SK-N-DZ (cell line): ENCODE results near the gene SETD3.

Experiments
- DNase-seq: peaks from one replicate; pipeline ENCODE4 v3.0.0-alpha.2; 2015; ENCODE audit warnings: low spot score

SETD3 gene

GRCh38 chr14:99460793-99461192 is 19.9 kb downstream of the SETD3 start:
- DNase-seq, result no peak

- no peak for DNase-seq
These were observed 21.1 kb downstream of the SETD3 start for GRCh38 chr14:99459481-99460100.

DNA sequence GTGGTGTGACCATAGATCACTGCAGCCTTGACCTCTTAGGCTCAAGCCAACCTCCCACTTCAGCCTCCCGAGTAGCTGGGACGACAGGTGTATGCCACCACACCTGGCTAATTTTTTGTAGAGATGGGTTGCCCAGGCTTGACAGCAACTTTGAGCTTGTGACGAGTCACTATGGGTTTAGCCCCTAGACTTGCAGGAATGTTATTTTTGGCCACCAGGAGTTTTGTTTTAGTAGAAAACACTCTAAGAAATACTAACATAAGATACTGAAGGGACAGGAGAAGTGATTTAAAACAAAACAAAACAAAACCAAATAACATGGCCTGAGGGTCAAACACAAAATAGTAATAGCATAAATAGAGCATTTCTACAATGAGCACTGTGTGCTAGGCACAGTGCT is 26.4 kb downstream of the SETD3 start:
- no peak for DNase-seq

DNA sequence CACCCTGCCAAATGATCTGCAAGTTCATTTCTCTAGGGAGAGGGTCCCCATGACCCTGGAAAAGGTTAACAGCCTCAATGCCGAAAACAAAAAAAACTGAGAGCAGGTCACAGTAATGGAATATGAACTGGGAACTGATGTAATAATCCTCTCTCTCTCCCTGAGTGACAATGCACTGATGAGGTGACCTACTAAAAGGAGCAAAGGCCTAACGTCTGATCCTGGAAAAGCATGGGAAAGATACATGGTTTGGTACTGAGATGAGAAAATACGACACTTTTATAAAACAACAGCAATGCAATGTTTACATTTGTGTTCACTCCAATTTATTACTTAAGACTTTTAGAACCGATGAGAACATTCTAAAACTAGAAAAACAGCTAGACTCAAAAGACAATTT is 27.7 kb downstream of the SETD3 start:
- DNase-seq, result no peak

- no peak for DNase-seq
These were observed 29.4 kb downstream of the SETD3 start for GRCh38 chr14:99451234-99451633.

GRCh38 chr14:99450266-99450665 is 30.4 kb downstream of the SETD3 start:
- DNase-seq, result no peak

- no peak for DNase-seq
These were observed 32.9 kb downstream of the SETD3 start for GRCh38 chr14:99447739-99448138.

DNA sequence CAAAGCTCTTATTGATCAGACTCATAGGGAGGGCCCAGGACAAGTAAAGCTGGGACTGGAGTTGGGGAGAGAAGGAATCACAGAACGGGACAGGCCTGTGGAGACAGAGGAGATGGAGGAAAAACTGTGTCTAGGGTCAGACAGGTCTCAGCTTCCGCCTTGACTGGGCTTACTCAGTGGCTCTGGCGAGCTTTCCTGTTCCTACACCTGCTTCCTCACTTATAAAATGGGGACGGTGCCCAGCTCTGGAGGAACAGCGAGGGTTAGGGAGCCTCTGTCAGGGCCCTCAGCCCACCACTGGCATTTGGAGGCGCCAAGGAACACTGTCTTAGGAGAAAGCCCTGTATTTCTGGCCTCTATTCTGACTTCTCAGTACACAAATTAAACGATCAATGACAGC is 34.7 kb downstream of the SETD3 start:
- DNase-seq, result no peak

- no peak for DNase-seq
These were observed 38.7 kb downstream of the SETD3 start for GRCh38 chr14:99441918-99442317.

GRCh38 chr14:99441157-99441870 is 39.3 kb downstream of the SETD3 start:
- DNase-seq, result no peak

- no peak for DNase-seq
These were observed 40.4 kb downstream of the SETD3 start for GRCh38 chr14:99440278-99440677.

DNA sequence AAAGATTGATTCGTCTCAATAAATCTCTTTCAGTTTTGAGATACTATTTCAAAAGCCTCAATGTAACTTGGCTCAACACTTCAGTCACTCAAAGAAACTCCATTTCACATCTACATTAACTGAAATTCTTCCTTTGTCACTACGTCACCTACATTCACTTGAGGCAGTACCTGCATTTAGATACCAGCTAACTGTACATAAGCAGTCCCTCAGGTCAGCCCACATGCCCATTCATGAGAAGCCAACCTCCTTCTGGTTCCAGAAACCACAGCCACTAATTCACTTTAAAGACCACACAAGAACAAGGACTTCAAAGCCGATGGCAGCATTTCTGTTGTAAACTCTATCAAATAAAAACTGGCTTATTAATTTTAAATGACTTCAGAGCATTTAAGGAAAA is 43.0 kb downstream of the SETD3 start:
- DNase-seq, result no peak

DNA sequence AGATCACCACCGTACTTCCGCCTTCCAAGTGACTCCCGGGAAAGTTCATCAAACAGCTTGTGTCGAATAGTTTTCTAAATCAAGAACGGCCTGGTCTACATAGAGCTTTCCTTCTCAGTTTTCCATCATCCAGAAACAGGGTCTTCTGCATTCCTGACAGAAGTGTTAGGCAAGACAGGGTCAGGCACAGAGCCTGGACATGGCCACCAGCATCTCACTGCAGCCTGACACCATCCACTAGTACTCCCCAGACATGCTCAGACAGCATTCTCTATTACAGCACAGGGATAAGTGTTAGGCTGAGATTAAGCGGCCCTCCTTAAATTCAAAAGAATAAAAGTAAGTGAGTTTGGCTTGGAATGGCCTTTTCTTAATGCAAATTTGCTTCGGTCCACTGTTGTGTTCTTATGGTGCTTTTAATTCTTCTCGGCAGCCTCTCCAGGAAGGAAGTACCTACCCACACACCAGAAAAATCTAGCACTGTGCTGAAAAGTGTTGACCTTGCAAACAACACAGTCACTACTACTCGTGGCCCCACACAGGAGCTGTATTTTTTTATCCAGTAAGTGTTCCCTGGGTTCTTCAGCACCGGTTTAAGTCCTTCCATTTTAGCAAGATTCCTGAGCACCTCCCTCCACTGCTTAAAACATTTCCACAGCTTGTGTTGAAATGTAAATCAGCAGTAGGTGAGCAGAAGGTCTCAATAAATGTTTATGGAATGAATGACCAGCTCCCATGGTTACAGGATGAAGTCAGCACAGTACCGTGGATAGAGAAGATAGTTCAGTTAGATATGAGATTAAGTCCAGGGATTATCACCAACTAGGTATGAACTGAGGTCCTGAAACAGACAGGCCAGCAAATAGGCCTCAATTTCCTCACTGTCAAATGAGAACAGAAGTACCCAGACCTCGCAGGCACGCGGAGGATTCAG is 44.1 kb downstream of the SETD3 start:
- DNase-seq, result no peak

- no peak for DNase-seq
These were observed 45.3 kb downstream of the SETD3 start for GRCh38 chr14:99435327-99435726.

GRCh38 chr14:99432485-99432884 is 48.2 kb downstream of the SETD3 start:
- no peak for DNase-seq

DNA sequence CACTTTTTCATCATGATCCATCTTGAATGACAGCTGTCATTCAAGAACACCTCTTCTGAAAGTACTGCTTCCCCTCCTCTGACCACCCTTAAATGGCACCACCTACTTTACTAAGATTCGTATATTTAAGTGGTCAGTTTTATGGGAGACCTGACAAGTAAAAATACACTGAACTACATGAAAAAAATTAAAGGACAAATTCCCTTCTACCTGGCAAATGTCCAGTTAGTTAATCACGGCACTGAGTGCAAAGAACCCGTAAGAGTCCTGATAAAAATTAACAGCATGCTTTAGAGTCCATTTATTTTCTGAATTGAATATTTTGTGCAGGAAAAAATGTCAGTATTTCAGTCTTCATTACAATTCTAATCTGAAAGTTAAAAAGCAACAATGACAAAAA is 48.7 kb downstream of the SETD3 start:
- DNase-seq, result no peak

DNA sequence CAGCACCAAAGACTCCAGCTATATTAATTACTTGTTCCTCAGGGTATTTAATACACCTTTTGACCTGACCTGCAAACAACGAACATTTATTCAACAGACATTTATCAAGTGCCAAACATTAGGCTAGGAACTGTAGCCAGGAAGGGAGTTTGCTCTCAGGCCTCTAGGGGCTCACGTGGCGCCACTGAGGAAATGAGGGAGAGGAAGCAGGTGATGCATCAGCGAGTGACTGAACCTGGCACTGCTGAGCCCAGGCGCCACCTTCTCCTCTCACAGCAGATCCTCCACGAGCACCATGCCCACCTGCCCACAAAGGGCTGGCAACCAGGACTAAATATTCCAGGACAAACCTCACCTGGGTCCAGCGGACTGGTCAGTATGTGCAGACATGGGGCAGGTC is 50.2 kb downstream of the SETD3 start:
- no peak for DNase-seq

DNA sequence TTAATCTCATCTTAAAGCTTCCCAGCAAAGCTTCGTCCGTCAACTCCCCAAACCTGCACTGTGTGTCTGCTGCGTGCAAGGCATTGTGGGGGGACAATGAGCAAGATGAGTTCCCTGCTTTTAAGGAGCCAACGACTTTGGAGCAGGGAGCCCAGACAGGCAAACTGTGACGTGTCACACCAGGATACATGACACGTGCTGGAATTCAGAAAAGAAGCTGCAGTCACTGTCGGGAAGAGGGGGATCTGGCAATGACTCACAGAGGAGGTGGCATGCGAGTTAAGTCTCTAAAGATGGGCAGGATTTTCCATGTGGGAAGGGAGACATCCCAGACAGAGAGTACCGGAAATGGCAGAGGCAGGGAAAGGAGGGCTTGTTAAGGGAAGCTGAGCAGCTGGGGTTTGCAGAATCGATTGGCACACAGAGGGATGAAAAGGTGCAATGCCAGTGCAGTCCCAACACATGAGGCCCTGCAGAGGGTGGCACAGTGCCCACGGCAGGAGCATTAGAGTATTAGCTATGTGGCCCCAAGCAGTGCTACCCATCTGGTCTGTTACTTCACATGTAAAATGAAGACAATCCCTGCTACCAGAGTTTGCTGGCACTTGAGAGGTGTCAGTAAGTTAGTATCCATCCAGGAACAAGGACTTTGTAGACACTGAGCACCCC is 52.9 kb downstream of the SETD3 start:
- no peak for DNase-seq

DNA sequence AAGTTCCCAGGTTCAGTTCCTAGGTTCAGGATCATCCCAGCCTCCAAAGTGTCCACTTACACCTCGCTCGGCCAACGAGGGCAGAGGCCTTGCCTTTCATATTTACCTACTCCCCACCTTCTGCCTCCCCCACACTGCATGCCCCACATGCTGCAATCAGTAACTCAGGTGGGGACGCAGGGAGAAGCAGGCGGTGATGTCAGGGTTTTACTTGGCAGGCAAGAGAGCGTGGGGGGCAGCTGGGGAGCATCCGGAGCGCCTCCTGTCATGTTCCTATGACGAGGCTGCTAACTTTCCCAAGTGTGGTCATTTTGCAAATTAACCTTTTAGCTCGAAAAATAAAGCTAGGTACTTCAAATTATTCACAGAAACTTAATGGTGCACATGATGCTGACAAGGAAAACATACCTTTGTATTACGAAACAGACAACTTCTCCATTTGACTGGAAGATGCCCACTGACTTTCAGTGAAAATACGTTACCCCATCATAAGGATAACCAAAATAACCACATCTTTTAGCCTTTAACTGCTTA is 53.8 kb downstream of the SETD3 start:
- no peak for DNase-seq

DNA sequence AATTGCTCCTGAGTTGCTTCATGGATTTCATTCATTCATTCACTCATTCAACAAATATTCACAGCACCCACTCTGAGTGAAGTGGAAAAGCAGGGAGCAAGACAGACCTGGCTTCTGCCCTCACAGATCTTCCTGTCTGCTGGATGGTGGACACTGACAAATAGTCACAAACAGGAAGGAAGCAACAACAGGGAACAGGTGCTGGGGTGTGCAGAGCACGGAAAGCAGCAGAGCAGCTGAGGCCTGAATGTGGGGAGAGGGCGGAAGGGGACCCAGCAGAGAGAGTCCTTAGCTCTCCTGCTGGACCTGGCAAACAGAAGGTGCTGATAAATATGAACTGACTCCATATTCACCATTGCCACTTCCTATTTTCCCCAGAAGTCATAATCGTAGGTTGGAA is 54.4 kb downstream of the SETD3 start:
- no peak for DNase-seq

DNA sequence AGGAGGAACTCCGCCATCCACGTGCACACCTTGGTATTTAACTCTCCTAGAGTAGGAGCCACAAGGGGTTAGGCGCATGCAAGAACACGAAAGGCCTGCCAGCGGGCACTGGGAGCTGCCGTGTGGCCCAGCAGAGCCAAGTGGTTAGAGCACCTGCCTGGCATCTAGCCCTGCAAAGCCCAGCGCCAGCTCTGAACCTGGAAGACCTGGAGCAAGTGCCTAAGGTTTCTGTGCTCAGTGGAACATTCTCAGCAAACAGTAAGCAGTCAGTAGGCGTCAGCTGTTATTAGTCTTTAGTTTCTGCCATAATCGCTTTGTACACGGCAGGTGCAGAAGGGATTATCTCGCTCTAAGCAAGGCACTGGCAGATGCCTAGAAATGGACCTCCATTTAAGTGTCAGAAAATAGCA is 55.4 kb downstream of the SETD3 start:
- DNase-seq, result no peak
